Tibial nerve (tissue), 4 donors: Measurements from ENCODE around the gene NRG4. TPM values are rescaled to one million over a fixed set of nuclear protein-coding genes. Genes with fewer than 3 reads are reported as not detected.

Experiments
- DNase-seq, 2 donors: peaks; one replicate each; pipeline ENCODE4 v3.0.0-alpha.2; 2019; ENCODE audit warnings: low spot score in 2 of 2
- H3K27ac ChIP-seq, 4 donors: fragments of 200-600 bp; sonication (generic) in 3 of 4; one replicate each; pipeline ENCODE4 v1.5.1; 2017 to 2019; ENCODE audit warnings: mild to moderate bottlenecking in 1 of 4
- H3K27me3 ChIP-seq, 2 donors: fragments of 200-600 bp; sonication (generic) in 1 of 2; one replicate each; pipeline versions ENCODE4 v1.5.1 to v1.6.0; 2017 to 2019
- H3K36me3 ChIP-seq, 3 donors: fragments of 200-600 bp; sonication (generic); one replicate each; pipeline ENCODE4 v1.5.1; 2018 to 2019
- H3K4me1 ChIP-seq, 4 donors: fragments of 200-600 bp; sonication (generic) in 3 of 4; one replicate each; pipeline ENCODE4 v1.5.1; 2017 to 2019
- H3K4me3 ChIP-seq, 4 donors: fragments of 200-600 bp; sonication (generic) in 3 of 4; one replicate each; pipeline ENCODE4 v1.5.1; 2017 to 2019; ENCODE audit warnings: mild to moderate bottlenecking in 1 of 4, moderate library complexity in 1 of 4
- H3K9me3 ChIP-seq, 4 donors: fragments of 200-600 bp; sonication (generic) in 3 of 4; one replicate each; pipeline ENCODE4 v1.5.1; 2017 to 2019
- EP300 ChIP-seq, 2 donors: sonication (generic); formaldehyde crosslinking; IDR thresholded peaks; one replicate each; pipeline ENCODE4 v1.6.1; 2017; ENCODE audit warnings: antibody characterized with exemption in 2 of 2, mild to moderate bottlenecking in 1 of 2
- POLR2A ChIP-seq, 2 donors: fragments of 450-650 bp; IDR thresholded peaks; one replicate each; pipeline ENCODE4 v1.6.1; 2017; ENCODE audit warnings: antibody characterized with exemption in 2 of 2, mild to moderate bottlenecking in 2 of 2, moderate library complexity in 2 of 2
- WGBS, 2 donors: methylation state at CpG; one replicate each; pipeline ENCODE4 v1.1.5; 2018; 5-methylcytosine and 5-hydroxymethylcytosine counted together
- total RNA-seq, 4 donors: library from RNA; depleted of rRNA; stranded (reverse); fragments of >200 nt; gene quantifications; one replicate each; pipeline ENCODE4 v1.1.0, GENCODE V29; 2016
- TF ChIP-seq, protein P1 (sequence below), 5 experiments: fragments of 200-600 bp in 3 of 5; fragments of 450-650 bp in 2 of 5; sonication (generic) in 3 of 5; IDR thresholded peaks; one replicate each; pipeline ENCODE4 v1.5.1; 2016 to 2019; ENCODE audit warnings: antibody characterized with exemption in 5 of 5, mild to moderate bottlenecking in 3 of 5, moderate library complexity in 2 of 5

NRG4 gene
- total RNA-seq, 4 donors from 2014 or later: 0.44 TPM; not detected in 3

DNA sequence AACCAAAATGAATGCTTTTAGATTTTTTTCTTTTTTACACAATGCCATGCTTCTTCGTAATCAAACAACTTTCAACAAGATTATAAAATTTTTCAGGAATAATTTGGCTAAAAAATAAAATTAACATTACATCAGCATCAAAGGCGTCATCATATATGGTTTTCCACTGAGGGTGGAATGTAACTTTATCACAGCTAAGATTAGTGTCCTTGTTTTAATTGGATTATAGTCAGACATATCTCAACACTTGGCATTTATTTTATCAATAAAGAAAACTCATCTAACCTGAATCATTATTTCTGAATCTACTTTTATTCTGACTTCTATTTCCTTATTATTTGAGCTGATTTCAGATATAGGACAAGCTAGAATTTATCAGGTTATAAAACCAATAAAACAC, 1.6 kb downstream of the NRG4 start:
- peaks cover 0 to 7% (median 0%) of the 10 kb centered on the region in 4 donors for H3K9me3 ChIP-seq
- H3K4me1 ChIP-seq: peaks cover 0 to 9% (median 0%) of the 10 kb centered on the region in 4 donors
- H3K27ac ChIP-seq: no peak overlapping the region
- TF ChIP-seq EP300 (IDR thresholded peaks at IDR 0.05): no peak
- no peaks in the 10 kb centered on the region for H3K27me3 ChIP-seq
- WGBS, 2 donors: 70 to 76% methylated on average over 2 of the region's 2 CpGs
- no peak for DNase-seq
- H3K36me3 ChIP-seq: no peaks in the 10 kb centered on the region
- H3K4me3 ChIP-seq: no peak overlapping the region

DNA sequence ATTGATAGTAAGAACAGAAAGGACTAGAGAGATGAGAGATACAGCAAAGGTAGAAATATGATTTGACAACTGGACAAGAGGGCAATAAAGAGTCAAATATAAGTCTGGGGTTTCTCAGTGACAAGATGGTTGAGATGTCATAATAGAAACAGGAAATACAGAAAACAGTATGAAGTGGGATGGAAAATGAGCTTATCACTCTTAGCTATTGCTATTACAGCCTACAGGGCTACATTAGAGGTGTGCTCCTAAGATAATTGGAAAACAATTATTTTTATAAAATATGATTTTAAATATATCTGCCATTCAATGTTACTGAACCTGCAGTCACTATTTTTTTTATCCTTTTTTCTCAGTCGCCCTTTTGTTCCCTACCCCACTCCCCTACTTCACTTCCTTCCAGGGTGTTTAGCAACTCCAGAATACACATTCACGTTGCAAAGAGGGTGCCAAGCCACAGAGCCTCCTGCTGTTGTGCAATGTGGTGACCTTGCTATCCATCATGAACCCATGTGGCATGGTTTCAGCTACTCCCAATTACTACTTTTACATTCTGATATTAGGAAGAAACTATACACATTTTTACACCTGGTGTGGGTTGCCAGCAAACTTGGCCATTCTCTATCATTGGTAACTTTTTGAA, 6.0 kb downstream of the NRG4 start:
- DNase-seq: peak in 1 of 2 donors; percentile 48
- Histone ChIP-seq H3K4me3 (no peak overlapping the region), H3K9me3 (peaks cover 0 to 9% (median 4%) of the 10 kb centered on the region in 4 donors), H3K36me3 (no peaks in the 10 kb centered on the region), H3K27me3 (no peaks in the 10 kb centered on the region), H3K27ac (no peak overlapping the region), H3K4me1 (no peaks in the 10 kb centered on the region)
- WGBS, 2 donors: 41% methylated on average over 2 of the region's 2 CpGs
- TF ChIP-seq EP300 (IDR thresholded peaks at IDR 0.05) (peak in 1 of 2 donors; percentile 51), POLR2A (IDR thresholded peaks at IDR 0.05) (no peak)

DNA sequence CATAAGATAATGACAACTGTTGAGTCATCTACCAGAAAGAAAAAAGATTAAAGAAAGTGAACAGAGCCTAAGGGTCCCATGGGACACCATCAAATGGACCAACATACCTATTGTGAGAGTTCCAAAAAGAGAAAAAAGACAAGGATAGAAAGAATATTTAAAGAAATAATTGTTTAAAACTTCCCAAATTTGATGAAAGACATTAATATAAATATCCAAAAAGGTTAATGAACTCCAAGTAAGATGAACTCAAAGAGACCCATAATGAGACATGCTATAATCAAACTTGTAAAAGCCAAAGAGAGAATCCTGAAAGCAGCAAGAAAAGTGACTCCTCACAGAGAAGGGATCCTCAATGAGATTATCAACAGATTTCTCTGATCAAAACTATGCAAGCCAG, 8.9 kb downstream of the NRG4 start:
- H3K27ac ChIP-seq: no peak overlapping the region

DNA sequence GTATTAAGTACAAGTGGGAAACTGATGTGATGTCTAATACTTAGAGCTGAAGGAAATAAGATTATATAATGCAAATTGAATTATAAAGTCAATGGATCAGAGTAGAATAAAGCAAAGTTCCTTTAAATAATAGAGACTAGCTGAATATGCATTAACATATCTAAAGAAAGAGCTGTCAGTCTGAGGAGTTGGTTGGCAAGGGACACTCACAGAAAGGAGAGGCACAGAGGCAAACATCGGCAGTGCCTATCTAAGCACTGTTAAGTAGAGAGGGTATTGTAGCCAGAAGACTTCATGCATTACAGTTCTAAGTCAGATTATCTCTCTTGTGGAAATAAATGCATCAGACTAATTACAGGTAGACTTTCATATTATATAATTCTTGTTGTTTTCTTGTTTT, 16.6 kb downstream of the NRG4 start:
- H3K4me1 ChIP-seq: no peaks in the 10 kb centered on the region
- H3K4me3 ChIP-seq: no peak overlapping the region

More for the DNA sequence above, 8.9 kb downstream of the NRG4 start:
- H3K36me3 ChIP-seq: no peaks in the 10 kb centered on the region
- H3K4me3 ChIP-seq: no peak overlapping the region
- TF ChIP-seq, protein P1, sequence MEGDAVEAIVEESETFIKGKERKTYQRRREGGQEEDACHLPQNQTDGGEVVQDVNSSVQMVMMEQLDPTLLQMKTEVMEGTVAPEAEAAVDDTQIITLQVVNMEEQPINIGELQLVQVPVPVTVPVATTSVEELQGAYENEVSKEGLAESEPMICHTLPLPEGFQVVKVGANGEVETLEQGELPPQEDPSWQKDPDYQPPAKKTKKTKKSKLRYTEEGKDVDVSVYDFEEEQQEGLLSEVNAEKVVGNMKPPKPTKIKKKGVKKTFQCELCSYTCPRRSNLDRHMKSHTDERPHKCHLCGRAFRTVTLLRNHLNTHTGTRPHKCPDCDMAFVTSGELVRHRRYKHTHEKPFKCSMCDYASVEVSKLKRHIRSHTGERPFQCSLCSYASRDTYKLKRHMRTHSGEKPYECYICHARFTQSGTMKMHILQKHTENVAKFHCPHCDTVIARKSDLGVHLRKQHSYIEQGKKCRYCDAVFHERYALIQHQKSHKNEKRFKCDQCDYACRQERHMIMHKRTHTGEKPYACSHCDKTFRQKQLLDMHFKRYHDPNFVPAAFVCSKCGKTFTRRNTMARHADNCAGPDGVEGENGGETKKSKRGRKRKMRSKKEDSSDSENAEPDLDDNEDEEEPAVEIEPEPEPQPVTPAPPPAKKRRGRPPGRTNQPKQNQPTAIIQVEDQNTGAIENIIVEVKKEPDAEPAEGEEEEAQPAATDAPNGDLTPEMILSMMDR (IDR thresholded peaks at IDR 0.05): no peak
- TF ChIP-seq EP300 (IDR thresholded peaks at IDR 0.05): no peak
- TF ChIP-seq POLR2A (IDR thresholded peaks at IDR 0.05): no peak
- DNase-seq: no peak
- peaks cover 0 to 9% (median 4%) of the 10 kb centered on the region in 4 donors for H3K9me3 ChIP-seq
- no peaks in the 10 kb centered on the region for H3K4me1 ChIP-seq
- H3K27me3 ChIP-seq: no peaks in the 10 kb centered on the region

DNA sequence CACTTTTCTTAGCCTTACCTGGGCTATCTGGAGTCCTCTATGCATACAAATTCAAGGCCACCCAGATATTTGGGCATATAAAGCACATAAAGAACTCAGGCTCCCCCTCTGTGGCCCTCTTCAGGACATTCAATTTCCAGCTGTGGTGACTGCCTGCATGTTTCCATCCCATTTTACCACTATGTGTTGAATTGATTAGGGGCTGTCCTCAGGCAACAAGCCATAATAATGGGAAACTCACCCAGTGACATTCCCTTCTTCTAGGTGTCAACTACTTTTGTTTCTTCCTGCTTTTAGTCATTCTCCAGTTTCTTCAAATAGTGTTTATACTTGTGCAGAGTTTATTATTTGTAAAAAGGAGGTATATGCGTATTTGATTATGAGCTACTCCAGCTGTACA, 18.0 kb downstream of the NRG4 start:
- no peak for DNase-seq
- Histone ChIP-seq H3K27ac (no peak overlapping the region), H3K36me3 (no peaks in the 10 kb centered on the region), H3K27me3 (no peaks in the 10 kb centered on the region), H3K4me3 (no peak overlapping the region), H3K4me1 (no peaks in the 10 kb centered on the region), H3K9me3 (peaks cover 0 to 7% (median 0%) of the 10 kb centered on the region in 4 donors)
- 98 to 100% methylated on average over 1 of the region's 1 CpG for WGBS, 2 donors
- TF ChIP-seq, protein P1 (IDR thresholded peaks at IDR 0.05): no peak
- TF ChIP-seq POLR2A (IDR thresholded peaks at IDR 0.05): no peak

More for the DNA sequence above, 16.6 kb downstream of the NRG4 start:
- no peaks in the 10 kb centered on the region for H3K36me3 ChIP-seq
- H3K27me3 ChIP-seq: no peaks in the 10 kb centered on the region
- WGBS, 2 donors: 80 to 86% methylated on average over 1 of the region's 1 CpG
- H3K27ac ChIP-seq: no peak overlapping the region
- TF ChIP-seq POLR2A (IDR thresholded peaks at IDR 0.05): no peak
- TF ChIP-seq, protein P1 (IDR thresholded peaks at IDR 0.05): no peak
- TF ChIP-seq EP300 (IDR thresholded peaks at IDR 0.05): no peak
- no peak for DNase-seq
- H3K9me3 ChIP-seq: peaks cover 0 to 7% (median 0%) of the 10 kb centered on the region in 4 donors

DNA sequence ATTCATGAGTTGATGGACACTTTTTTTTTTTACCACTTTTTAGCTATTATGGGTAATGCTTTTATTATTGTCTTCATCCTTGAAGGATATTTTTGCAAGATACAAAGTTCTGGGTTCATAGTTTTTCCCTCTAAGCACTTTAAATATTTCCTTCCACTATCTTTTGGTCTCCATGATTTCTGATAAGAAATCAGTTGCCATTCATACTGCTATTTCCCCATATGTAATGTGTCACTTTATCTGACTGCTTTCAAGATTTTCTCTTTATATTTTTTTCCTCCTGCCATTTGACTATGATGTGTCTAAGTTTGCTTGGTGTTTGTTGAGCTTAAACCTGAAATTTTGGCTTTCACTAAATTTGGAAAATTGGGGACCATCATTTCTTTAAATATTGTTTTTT, 19.3 kb downstream of the NRG4 start:
- Histone ChIP-seq H3K9me3 (peaks cover 0 to 7% (median 0%) of the 10 kb centered on the region in 4 donors), H3K27ac (no peak overlapping the region), H3K36me3 (no peaks in the 10 kb centered on the region), H3K4me1 (no peaks in the 10 kb centered on the region), H3K4me3 (no peak overlapping the region), H3K27me3 (no peaks in the 10 kb centered on the region)
- DNase-seq: no peak
- TF ChIP-seq EP300 (IDR thresholded peaks at IDR 0.05) (no peak), POLR2A (IDR thresholded peaks at IDR 0.05) (no peak)
- TF ChIP-seq, protein P1 (IDR thresholded peaks at IDR 0.05): no peak
